Stomach smooth muscle (tissue), 2 donors: ENCODE measurements around the gene COMTD1.

ENCODE experiments used
- H3K27ac ChIP-seq: one replicate; pipeline ENCODE4 v1.7.0; 2013; ENCODE audit warnings: mild to moderate bottlenecking, low read length, inconsistent platforms
- H3K27me3 ChIP-seq, 2 donors: one replicate each; pipeline ENCODE4 v1.7.0; 2013; ENCODE audit warnings: low read length in 2 of 2; ENCODE audit not compliant: insufficient read depth in 2 of 2, control insufficient read depth in 1 of 2
- H3K36me3 ChIP-seq, 2 donors: one replicate each; pipeline ENCODE4 v1.7.0; 2013; ENCODE audit warnings: low read length in 2 of 2; ENCODE audit not compliant: control insufficient read depth in 2 of 2, insufficient read depth in 2 of 2
- H3K4me1 ChIP-seq: one replicate; pipeline ENCODE4 v1.7.0; 2013; ENCODE audit warnings: low read length; ENCODE audit not compliant: control insufficient read depth, insufficient read depth
- H3K4me3 ChIP-seq, 2 donors: one replicate each; pipeline ENCODE4 v1.7.0; 2013; ENCODE audit warnings: low read length in 2 of 2
- H3K9ac ChIP-seq, 2 donors: one replicate each; pipeline ENCODE4 v1.7.0; 2013; ENCODE audit warnings: low read length in 2 of 2, mild to moderate bottlenecking in 1 of 2
- H3K9me3 ChIP-seq, 2 donors: one replicate each; pipeline ENCODE4 v1.7.0; 2013; ENCODE audit warnings: low read length in 2 of 2; ENCODE audit not compliant: control insufficient read depth in 2 of 2
- donor health status: healthy.
- donor health status: Pancreatic carcinoma.

The COMTD1 gene

DNA sequence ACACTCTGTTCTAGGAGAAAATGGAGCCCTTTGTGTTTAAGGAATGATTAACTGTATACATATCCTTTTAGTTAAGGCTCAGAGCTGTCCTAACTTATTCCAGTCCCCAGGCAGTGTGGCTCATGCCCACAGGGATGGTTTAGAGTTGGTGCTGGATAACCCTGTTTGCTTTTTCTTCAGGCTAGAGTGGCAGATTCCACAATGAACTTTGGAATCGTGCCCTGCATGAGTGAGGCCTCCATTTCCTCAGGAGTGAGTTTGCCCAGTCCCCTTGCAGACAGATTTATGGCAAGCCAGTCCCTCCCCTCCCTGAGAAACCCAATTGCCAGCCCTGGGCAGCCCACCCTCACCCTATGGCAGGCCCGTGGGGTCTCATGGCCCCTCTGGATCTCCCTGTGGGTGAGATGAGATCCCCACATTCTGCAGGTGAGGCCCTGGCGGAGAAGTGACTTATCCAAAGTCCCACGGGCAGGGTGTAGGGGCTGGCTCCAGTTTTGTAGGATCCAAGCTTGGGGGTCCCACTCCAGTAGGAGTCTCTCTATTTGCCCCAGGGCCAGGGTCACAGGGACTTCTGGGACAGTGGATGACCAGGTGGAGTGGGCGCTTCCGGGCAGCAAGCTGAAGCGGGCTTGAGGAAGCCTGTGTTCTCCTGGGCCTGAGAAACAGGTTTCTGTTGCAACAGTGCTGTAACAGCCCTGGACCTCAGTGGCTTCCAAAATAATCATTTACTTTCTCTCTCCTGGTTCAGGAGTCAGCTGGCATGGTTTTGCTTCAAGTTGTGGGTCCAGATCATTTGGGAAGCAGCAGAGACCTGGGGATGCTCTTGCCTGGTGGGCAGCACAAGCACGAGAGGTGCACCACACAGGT lies 9.0 kb upstream of the COMTD1 start:
- H3K36me3 ChIP-seq = no peaks in the 10 kb centered on the region
- no peak overlapping the region for H3K9ac ChIP-seq
- H3K4me1 ChIP-seq = no peaks in the 10 kb centered on the region
- no peaks in the 10 kb centered on the region for H3K27me3 ChIP-seq
- H3K27ac ChIP-seq = no peak overlapping the region
- no peaks in the 10 kb centered on the region for H3K9me3 ChIP-seq
- H3K4me3 ChIP-seq = no peak overlapping the region

DNA sequence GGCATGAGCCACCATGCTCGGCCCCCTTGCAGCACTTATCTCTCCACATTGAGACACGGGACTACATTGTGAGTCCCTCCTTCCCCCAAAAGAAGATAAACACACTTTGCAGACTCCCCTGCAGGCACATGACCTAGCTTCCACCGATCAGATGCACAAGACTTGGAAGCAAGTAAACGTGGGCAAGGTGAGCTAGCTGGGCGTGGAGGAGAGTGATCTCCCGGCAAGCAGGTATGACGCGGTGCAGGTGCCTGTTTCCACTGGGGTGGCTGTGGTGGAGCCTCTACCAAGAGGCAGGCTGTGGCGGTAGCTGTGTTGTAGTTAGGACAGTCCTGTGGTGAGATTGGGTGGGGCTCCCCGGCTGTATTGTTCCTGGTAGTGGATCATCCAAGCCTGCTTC lies 7.7 kb upstream of the COMTD1 start:
- no peak overlapping the region for H3K27ac ChIP-seq
- no peak overlapping the region for H3K4me3 ChIP-seq
- H3K4me1 ChIP-seq = no peaks in the 10 kb centered on the region
- H3K36me3 ChIP-seq = no peaks in the 10 kb centered on the region
- H3K9ac ChIP-seq = no peak overlapping the region
- H3K9me3 ChIP-seq = no peaks in the 10 kb centered on the region
- H3K27me3 ChIP-seq = no peaks in the 10 kb centered on the region

DNA sequence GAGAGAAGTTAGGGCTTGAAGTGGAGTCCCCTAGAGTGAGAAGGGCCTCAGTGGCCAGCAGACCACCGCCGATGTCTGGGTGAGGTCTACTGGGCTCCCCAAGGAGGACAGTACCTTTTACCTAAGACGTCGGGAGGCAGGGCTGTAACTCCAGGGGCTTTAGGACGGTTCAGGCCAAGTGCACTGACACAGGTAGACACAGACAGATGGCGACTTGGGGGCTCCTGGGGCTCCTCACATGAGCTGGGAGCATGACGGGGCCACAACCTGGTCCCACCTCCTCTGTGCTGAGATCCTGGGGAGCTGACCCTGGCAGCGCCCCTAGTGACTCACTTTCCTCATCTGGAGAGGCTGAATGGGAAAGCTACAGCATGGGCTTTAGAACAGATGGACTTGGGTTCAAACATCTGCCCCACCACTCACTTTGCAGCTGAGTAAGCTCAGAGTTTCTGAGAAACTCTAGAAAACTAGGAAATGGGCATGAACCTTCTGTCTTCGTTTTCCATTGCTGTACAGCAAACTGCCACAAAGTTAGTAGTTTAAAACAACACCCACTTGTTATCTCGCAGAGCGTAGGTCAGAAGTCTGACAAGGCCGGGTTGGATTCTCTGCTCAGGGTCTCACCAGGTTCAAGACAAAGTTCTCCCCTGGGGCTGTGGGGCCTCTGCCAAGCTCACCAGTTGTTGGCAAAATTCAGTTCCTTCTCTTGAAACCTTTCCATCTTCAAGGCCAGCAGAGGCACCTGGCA lies 4.7 kb upstream of the COMTD1 start:
- no peak overlapping the region for H3K27ac ChIP-seq
- no peak overlapping the region for H3K4me3 ChIP-seq
- peaks cover 5% of the 10 kb centered on the region for H3K4me1 ChIP-seq
- no peaks in the 10 kb centered on the region for H3K9me3 ChIP-seq
- H3K36me3 ChIP-seq = no peaks in the 10 kb centered on the region
- no peaks in the 10 kb centered on the region for H3K27me3 ChIP-seq
- H3K9ac ChIP-seq = no peak overlapping the region

DNA sequence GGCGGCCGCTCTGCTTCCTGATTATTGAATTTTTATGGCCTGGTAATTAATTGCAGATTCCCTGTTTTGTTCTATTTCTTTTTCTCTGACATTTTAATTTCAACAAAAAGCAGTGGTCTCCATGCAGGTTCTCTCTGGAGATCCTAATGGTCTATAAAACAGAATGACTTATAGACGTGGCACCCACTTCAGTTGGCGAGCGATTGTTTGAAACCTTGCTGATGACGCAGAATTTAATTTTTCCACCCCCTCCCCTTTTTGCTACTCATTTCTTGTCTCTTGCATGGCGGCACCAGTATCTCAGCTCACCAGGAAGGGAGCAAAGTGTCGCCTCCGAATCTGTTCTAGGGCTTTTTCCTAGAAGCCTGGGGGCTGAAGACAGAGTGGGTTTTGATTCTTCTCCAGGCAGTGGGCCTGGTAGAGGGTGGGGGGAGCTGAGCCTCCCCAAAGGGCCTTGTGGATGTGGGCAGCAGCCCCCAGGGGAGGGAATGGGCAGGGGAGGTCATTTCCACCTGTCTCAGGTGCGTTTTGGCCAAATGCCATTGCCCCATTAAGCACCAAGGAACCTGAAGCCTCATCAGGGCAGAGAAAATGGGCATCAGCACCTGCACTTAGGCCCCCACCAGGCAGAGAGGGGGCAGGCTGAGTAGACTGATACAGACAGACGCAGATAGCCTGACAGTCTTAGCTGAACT lies 3.5 kb upstream of the COMTD1 start:
- H3K27ac ChIP-seq = no peak overlapping the region
- no peaks in the 10 kb centered on the region for H3K36me3 ChIP-seq
- H3K9me3 ChIP-seq = no peaks in the 10 kb centered on the region
- H3K4me3 ChIP-seq = no peak overlapping the region
- no peak overlapping the region for H3K9ac ChIP-seq
- H3K27me3 ChIP-seq = no peaks in the 10 kb centered on the region
- peaks cover 18% of the 10 kb centered on the region for H3K4me1 ChIP-seq

DNA sequence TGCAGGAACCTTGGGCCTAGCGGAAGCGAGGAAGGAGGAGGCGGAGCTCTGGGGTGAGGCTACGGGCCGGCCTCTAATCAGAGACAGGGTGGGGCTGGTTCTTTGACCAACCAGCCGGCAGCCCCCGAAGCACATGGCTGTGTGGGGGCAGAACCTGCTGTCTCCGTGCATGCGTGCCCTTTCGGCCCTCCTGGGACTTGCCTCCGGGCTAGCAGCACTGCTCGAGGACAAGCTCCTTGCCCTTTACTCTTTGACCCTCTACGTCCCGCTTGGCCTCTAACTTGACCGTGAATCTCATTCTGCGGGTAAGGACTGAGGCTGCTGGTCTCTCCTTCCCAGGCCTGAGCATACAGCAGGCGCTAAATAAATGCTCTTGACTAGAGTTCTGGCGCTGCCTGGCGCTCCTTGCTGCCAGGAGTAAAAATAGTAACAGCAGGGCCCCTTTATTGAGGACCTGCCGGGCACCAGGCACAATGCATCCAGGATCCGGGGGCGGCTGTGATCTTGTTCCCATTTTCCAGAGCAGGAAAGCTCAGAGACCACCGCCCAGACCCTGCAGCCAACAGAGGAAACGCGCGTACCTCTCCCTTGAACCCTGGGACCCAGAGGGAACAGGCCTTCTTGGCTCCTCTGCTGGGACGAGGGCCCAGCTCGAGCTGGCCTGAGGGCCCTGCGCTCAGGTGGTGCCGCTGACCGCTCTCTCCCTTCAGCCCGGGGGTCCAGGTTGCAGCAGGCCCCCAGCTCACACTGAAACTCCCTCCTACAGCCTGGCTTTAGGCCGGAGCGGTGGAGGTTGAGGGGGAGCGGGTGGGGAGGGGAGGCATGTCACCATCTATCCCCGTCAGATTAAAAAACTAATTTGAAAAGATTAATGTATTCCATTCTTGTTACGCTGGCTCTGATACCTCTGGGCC lies 2.7 kb upstream of the COMTD1 start:
- H3K27ac ChIP-seq = no peak overlapping the region
- no peaks in the 10 kb centered on the region for H3K27me3 ChIP-seq
- H3K4me3 ChIP-seq = no peak overlapping the region
- no peaks in the 10 kb centered on the region for H3K9me3 ChIP-seq
- no peak overlapping the region for H3K9ac ChIP-seq
- H3K4me1 ChIP-seq = peaks cover 20% of the 10 kb centered on the region
- no peaks in the 10 kb centered on the region for H3K36me3 ChIP-seq

DNA sequence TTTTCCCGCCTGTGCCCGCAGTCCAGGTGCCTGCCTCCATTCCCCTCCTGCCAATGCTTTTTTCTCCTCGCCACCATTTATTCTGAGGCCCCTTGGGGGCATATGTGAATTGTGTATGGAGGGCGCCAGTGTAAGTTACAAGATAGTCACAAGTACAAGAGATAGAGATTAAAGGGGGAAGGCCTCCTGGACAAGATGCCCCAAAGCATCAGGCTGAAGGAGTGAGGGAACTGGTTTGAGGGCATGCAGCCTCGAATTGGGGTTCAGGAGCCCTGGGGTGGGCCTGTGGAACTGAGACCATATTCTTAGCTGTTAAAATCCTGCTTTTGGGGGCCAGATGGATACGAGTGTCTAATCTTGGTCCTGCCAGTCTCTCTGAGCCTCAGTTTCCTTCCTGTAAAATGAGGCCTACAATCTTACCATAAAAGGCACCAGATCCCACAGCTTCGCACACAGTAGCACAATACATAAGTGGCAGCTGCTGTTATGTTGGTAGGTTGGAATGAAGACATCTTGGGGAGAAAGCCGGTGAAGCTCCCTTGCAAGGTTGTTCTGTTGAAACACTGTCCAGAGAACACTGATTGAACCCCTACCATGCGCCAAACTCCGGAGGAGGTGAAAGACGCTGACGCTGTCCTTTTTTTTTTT lies 545 bp upstream of the COMTD1 start:
- H3K4me1 ChIP-seq = peaks cover 21% of the 10 kb centered on the region
- H3K4me3 ChIP-seq = no peak overlapping the region
- H3K27me3 ChIP-seq = no peaks in the 10 kb centered on the region
- no peaks in the 10 kb centered on the region for H3K9me3 ChIP-seq
- peak overlapping the region; percentile 46 for H3K27ac ChIP-seq
- H3K36me3 ChIP-seq = peaks cover 6 to 11% of the 10 kb centered on the region in 2 donors
- peak overlapping the region; percentile 54 to 71 for H3K9ac ChIP-seq

DNA sequence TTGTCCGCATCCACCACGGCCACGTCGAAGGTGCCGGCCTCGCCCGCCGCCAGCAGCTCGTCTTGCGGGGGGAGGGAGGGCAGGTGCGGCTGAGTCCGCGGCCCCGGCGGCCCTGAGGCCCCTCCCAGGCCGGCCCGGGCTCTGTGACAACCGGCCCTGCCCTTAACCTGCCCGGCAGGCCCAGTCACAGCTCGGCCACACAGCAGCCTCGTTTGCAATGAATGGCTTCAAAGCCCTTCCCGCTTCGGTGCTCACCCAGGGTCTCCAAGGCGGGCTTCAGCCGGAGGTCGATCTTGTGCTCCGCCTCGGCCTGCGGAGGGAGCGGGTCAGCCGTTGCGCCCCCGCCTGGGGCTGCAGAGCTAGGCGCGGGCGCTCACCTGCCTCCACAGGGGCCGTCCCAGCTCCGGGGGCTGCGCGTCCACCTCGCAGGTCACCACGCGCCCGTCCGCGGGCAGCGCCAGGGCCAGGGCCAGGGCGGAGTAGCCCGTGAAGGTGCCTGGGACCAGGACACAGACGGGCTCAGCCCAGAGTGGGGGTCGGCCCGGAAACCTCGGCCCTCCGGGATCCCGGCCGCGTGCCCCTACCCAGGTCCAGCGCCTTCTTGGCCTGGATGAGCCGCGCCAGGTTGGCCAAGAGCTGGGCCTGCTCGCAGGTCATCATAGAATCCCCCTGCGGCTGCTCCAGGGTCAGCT lies 928 bp downstream of the COMTD1 start:
- H3K27me3 ChIP-seq = no peaks in the 10 kb centered on the region
- peak overlapping the region; percentile 51 to 53 for H3K9ac ChIP-seq
- H3K9me3 ChIP-seq = no peaks in the 10 kb centered on the region
- H3K4me1 ChIP-seq = peaks cover 21% of the 10 kb centered on the region
- H3K27ac ChIP-seq = peak overlapping the region; percentile 55
- H3K4me3 ChIP-seq = peak overlapping the region; percentile 69 to 83
- H3K36me3 ChIP-seq = peaks cover 9 to 14% of the 10 kb centered on the region in 2 donors

DNA sequence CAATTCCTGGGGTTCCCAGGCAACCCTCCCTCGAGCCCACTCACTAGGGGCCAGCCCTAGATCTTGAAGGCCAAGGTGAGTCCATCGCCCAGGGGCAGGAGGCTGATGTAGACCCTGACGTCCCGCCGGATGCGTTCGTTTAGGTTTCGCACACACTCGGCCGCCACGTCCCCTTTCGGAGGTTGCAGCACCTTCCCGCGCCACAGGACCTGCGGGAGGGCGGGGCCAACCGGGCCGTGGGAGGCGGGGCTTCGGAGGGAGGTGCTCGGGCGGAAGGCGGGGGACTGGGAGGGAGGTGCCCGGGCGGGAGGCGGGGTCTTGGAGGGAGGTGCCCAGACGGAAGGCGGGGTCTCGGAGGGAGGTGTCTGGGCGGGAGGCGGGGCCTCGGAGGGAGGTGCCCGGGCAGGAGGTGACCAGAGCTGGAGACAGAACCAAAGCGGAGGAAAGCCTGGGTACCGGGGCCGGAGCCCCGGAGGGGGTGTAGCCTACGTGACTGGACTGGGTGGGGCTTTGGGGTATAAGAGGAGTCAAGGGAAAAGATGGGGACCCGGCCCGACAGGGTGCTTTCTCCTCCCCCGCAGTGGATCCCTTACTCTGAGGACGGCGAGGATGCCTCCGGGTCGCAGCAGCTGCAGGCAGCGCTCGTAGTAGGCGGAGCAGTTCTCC lies 1.6 kb downstream of the COMTD1 start:
- H3K4me3 ChIP-seq = peak overlapping the region; percentile 69 to 83
- peak overlapping the region; percentile 51 for H3K9ac ChIP-seq
- peaks cover 21% of the 10 kb centered on the region for H3K4me1 ChIP-seq
- H3K36me3 ChIP-seq = peaks cover 9 to 15% of the 10 kb centered on the region in 2 donors
- no peaks in the 10 kb centered on the region for H3K9me3 ChIP-seq
- no peaks in the 10 kb centered on the region for H3K27me3 ChIP-seq
- H3K27ac ChIP-seq = peak overlapping the region; percentile 55

DNA sequence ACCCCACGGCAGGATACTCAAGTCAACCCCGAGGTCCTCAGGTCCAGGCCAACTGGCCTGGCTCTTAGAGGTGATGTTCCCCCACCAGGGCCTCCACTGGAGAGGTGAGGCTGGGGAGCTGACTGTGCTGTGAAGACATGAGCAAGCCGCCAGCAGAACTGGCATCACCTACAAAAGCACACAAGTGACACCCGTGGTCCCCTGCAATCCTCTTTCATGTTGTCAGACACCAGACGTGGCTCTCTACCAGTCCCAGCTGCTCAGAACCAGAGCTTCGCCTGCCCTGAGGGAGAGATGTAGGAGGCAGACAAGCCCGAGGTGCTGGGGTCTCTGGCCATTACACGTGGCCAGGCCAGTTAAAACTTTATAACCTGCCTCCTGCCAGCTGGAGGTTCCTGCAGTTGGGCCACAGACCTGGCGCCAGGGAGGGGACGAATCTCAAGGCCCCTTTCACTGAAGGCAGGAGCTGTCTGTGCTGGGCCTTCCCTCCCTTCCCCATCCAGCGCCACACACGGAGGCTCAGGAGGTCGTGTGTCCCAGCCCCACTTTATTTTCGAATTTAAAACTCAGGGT lies 2.2 kb downstream of the COMTD1 start:
- Histone ChIP-seq H3K4me3 (peak overlapping the region in 1 of 2 donors; percentile 29), H3K27ac (peak overlapping the region; percentile 55), H3K9ac (no peak overlapping the region)

More for the DNA sequence above, 2.2 kb downstream of the COMTD1 start:
- H3K9me3 ChIP-seq = no peaks in the 10 kb centered on the region
- peaks cover 10 to 18% of the 10 kb centered on the region in 2 donors for H3K36me3 ChIP-seq
- peaks cover 21% of the 10 kb centered on the region for H3K4me1 ChIP-seq
- no peaks in the 10 kb centered on the region for H3K27me3 ChIP-seq
